ENCODE results near the gene TCEAL1. TPM values are rescaled to one million over a fixed set of nuclear protein-coding genes. Genes with fewer than 3 reads are reported as not detected.

Gene TCEAL1
- total and polyA plus RNA-seq, 2 of the 13 experiments (the other 11 are each of a cell fraction or from before 2014, with no cell fraction given), result 11.2 to 14.8 TPM

GRCh38 chrX:103629318-103630170, 769 bp downstream of the TCEAL1 start (continued):
- no peak for TF ChIP-seq GTF3A (CRISPR knock-in tag; conservative IDR thresholded peaks at IDR 0.05)
- no peak for TF ChIP-seq ZBTB33 (CRISPR knock-in tag; IDR thresholded peaks at IDR 0.05)
- TF ChIP-seq NPAS2 (CRISPR knock-in tag; IDR thresholded peaks at IDR 0.05; ENCODE audit: borderline replicate concordance), result no peak
- TF ChIP-seq JDP2 (CRISPR knock-in tag; IDR thresholded peaks at IDR 0.05; ENCODE audit: borderline replicate concordance), result no peak
- TF ChIP-seq ZNF546 (CRISPR knock-in tag; conservative IDR thresholded peaks at IDR 0.05), result no peak
- no peak for TF ChIP-seq PRMT3 (CRISPR knock-in tag; IDR thresholded peaks at IDR 0.05; ENCODE audit: borderline replicate concordance, low read depth)
- no peak for TF ChIP-seq ZNF569 (CRISPR knock-in tag; IDR thresholded peaks at IDR 0.05; ENCODE audit: borderline replicate concordance)
- TF ChIP-seq POLR2AphosphoS5 (IDR thresholded peaks at IDR 0.05; ENCODE audit: low read depth, low read length), result peak; percentile 38; the same call in 1 of the 2 replicates
- TF ChIP-seq CENPBD1 (CRISPR knock-in tag; IDR thresholded peaks at IDR 0.05; ENCODE audit: borderline replicate concordance, low read depth), result no peak
- TF ChIP-seq ZNF709 (CRISPR knock-in tag; IDR thresholded peaks at IDR 0.05), result no peak
- TF ChIP-seq ATAD3A (CRISPR knock-in tag; IDR thresholded peaks at IDR 0.05), result no peak
- TF ChIP-seq ZBTB14 (CRISPR knock-in tag; IDR thresholded peaks at IDR 0.05), result no peak
- TF ChIP-seq RNF2 (conservative IDR thresholded peaks at IDR 0.05; ENCODE audit: low read depth), result no peak
- no peak for TF ChIP-seq ZNF513 (CRISPR knock-in tag; conservative IDR thresholded peaks at IDR 0.05)
- TF ChIP-seq ZSCAN25 (CRISPR knock-in tag; IDR thresholded peaks at IDR 0.05), result no peak
- TF ChIP-seq ZNF230 (CRISPR knock-in tag; IDR thresholded peaks at IDR 0.05), result no peak
- no peak for TF ChIP-seq SRSF4 (IDR thresholded peaks at IDR 0.05; ENCODE audit: low read depth, low read length, poor library complexity, severe bottlenecking)
- TF ChIP-seq E2F5 (CRISPR knock-in tag; conservative IDR thresholded peaks at IDR 0.05), result no peak
- TF ChIP-seq ZNF574 (CRISPR knock-in tag; IDR thresholded peaks at IDR 0.05), result peak; percentile 50
- no peak for TF ChIP-seq ZNF460 (CRISPR knock-in tag; IDR thresholded peaks at IDR 0.05; ENCODE audit: borderline replicate concordance)
